HepG2 (cell line): ENCODE data around the gene SLC2A2. TPM values are rescaled to one million over a fixed set of nuclear protein-coding genes. Genes with fewer than 3 reads are reported as not detected.

ENCODE experiments used
- GZF1 ChIP-seq: sonication (generic); formaldehyde crosslinking; IDR thresholded peaks from 2 replicates; pipeline ENCODE4 v1.5.1; 2020; ENCODE audit warnings: mild to moderate bottlenecking, missing genetic modification reagents
- WIZ ChIP-seq: sonication (generic); formaldehyde crosslinking; IDR thresholded peaks from 2 replicates; pipeline ENCODE4 v1.5.1; 2020; ENCODE audit warnings: mild to moderate bottlenecking, missing genetic modification reagents
- ZBTB20 ChIP-seq: sonication (generic); formaldehyde crosslinking; IDR thresholded peaks from 2 replicates; pipeline ENCODE4 v1.8.1; 2023; ENCODE audit warnings: missing genetic modification reagents, low read depth, mild to moderate bottlenecking, borderline replicate concordance
- ZBTB39 ChIP-seq: sonication (generic); formaldehyde crosslinking; IDR thresholded peaks from 2 replicates; pipeline ENCODE4 v1.5.0; 2020; ENCODE audit warnings: missing genetic modification reagents
- ZBTB40 ChIP-seq, 2 experiments: fragments of 450-650 bp in 1 of 2; sonication (generic) in 1 of 2; formaldehyde crosslinking in 1 of 2; IDR thresholded peaks; 2 replicates each; pipeline versions ENCODE4 v1.6.1 to v1.8.0; 2016 to 2022; ENCODE audit warnings: antibody characterized with exemption in 1 of 2, mild to moderate bottlenecking in 1 of 2, missing genetic modification reagents in 1 of 2
- ZFYVE20 ChIP-seq: sonication (generic); formaldehyde crosslinking; IDR thresholded peaks from 2 replicates; pipeline ENCODE4 v1.8.0; 2023; ENCODE audit warnings: low read depth, mild to moderate bottlenecking, moderate library complexity, missing genetic modification reagents, borderline replicate concordance
- ZNF234 ChIP-seq: sonication (generic); formaldehyde crosslinking; conservative IDR thresholded peaks from 2 replicates; pipeline ENCODE4 v1.5.1; 2020; ENCODE audit warnings: mild to moderate bottlenecking, missing genetic modification reagents
- ZNF687 ChIP-seq: sonication (generic); formaldehyde crosslinking; IDR thresholded peaks from 2 replicates; pipeline ENCODE4 v1.5.1; 2020; ENCODE audit warnings: mild to moderate bottlenecking, missing genetic modification reagents, moderate library complexity
- ZNF788 ChIP-seq: sonication (generic); formaldehyde crosslinking; IDR thresholded peaks from 2 replicates; pipeline ENCODE4 v1.5.0; 2020; ENCODE audit warnings: mild to moderate bottlenecking, missing genetic modification reagents, borderline replicate concordance
- polyA plus RNA-seq, 8 experiments: library from polyadenylated mRNA; depleted of rRNA in 3 of 8; stranded (reverse) in 7 of 8; unstranded in 1 of 8; fragments of >200 nt; fragmentation: Illumina TruSeq in 4 of 8; extraction: Trizol in 4 of 8; gene quantifications; 2 replicates each; pipeline versions ENCODE4 v1.2.1 to v1.2.3, GENCODE V29; 2011 to 2016; ENCODE audit warnings: low read depth in 4 of 8, missing spikeins in 1 of 8, mixed read lengths in 1 of 8; ENCODE audit not compliant: insufficient read depth in 1 of 8
- total RNA-seq, 5 experiments: library from RNA; depleted of rRNA; stranded (reverse); fragments of >200 nt; fragmentation: Illumina TruSeq; extraction: Trizol; gene quantifications; 2 replicates each; pipeline ENCODE4 v1.2.3, GENCODE V29; 2016; ENCODE audit warnings: low read depth in 1 of 5

SLC2A2 gene
- total and polyA plus RNA-seq, 2 of the 13 experiments (the other 11 are each of a cell fraction or from before 2014, with no cell fraction given), result 19.5 to 23.2 TPM

- TF ChIP-seq ZNF687 (CRISPR knock-in tag), result peak; percentile 42
- 0 out of 2 replicates have a peak, but pooled peaks have one; percentile 36 for TF ChIP-seq WIZ (CRISPR knock-in tag)
- TF ChIP-seq ZBTB40 (IDR thresholded peaks at IDR 0.05), result no peak
- peak; percentile 69; the same call in 1 of the 2 replicates for TF ChIP-seq ZBTB40 (CRISPR knock-in tag; IDR thresholded peaks at IDR 0.05)
- TF ChIP-seq ZBTB20 (CRISPR knock-in tag), result peak; percentile 63; the same call in 1 of the 2 replicates
- no peak for TF ChIP-seq ZBTB39 (CRISPR knock-in tag)
- no peak for TF ChIP-seq ZNF234 (CRISPR knock-in tag)
- TF ChIP-seq ZFYVE20 (CRISPR knock-in tag), result no peak
- peak; percentile 55; the same call in 1 of the 2 replicates for TF ChIP-seq ZNF788
- TF ChIP-seq GZF1, result no peak
Measured at GRCh38 chr3:170975283-170976189, 51.0 kb downstream of the SLC2A2 start (continued).
